Spleen (tissue), 11 donors: Measurements from ENCODE around the gene WSCD2. TPM values are rescaled to one million over a fixed set of nuclear protein-coding genes. Genes with fewer than 3 reads are reported as not detected.

ENCODE experiments used
- DNase-seq: peaks from one replicate; pipeline ENCODE4 v3.0.0-alpha.2; 2020
- H3K27ac ChIP-seq, 8 donors: fragments of 200-600 bp; sonication (generic) in 7 of 8; 1 replicate in 4 of 8; 2 replicates in 4 of 8; pipeline versions ENCODE4 v1.5.0 to v1.8.0; 2016 to 2021; ENCODE audit warnings: inconsistent platforms in 4 of 8, mild to moderate bottlenecking in 4 of 8, moderate library complexity in 1 of 8
- H3K27me3 ChIP-seq, 7 donors: fragments of 200-600 bp; sonication (generic) in 6 of 7; replicated peaks in 1 of 7; 1 replicate in 4 of 7; 2 replicates in 3 of 7; pipeline versions ENCODE4 v1.5.0 to v1.8.0; 2016 to 2021; ENCODE audit warnings: inconsistent platforms in 3 of 7, mild to moderate bottlenecking in 1 of 7
- H3K36me3 ChIP-seq, 6 donors: fragments of 200-600 bp; sonication (generic) in 5 of 6; 1 replicate in 4 of 6; 2 replicates in 2 of 6; pipeline versions ENCODE4 v1.5.0 to v1.8.0; 2016 to 2021; ENCODE audit warnings: inconsistent platforms in 2 of 6
- H3K4me1 ChIP-seq, 6 donors: fragments of 200-600 bp; sonication (generic) in 5 of 6; 1 replicate in 3 of 6; 2 replicates in 3 of 6; pipeline versions ENCODE4 v1.5.0 to v1.8.0; 2016 to 2021; ENCODE audit warnings: inconsistent platforms in 3 of 6
- H3K4me3 ChIP-seq, 8 donors: fragments of 200-600 bp; sonication (generic) in 7 of 8; 1 replicate in 4 of 8; 2 replicates in 4 of 8; pipeline versions ENCODE4 v1.5.0 to v1.8.0; 2016 to 2021; ENCODE audit warnings: inconsistent platforms in 4 of 8, mild to moderate bottlenecking in 4 of 8, moderate library complexity in 2 of 8
- H3K9me3 ChIP-seq, 8 donors: fragments of 200-600 bp; sonication (generic) in 7 of 8; 1 replicate in 4 of 8; 2 replicates in 4 of 8; pipeline versions ENCODE4 v1.5.0 to v1.8.0; 2016 to 2021; ENCODE audit warnings: inconsistent platforms in 4 of 8
- POLR2A ChIP-seq, 3 donors: fragments of 450-650 bp; IDR thresholded peaks; one replicate each; pipeline ENCODE4 v1.5.1; 2017; ENCODE audit warnings: antibody characterized with exemption in 3 of 3, mild to moderate bottlenecking in 1 of 3
- POLR2AphosphoS5 ChIP-seq, 3 donors: sonication (generic); formaldehyde crosslinking; IDR thresholded peaks; one replicate each; pipeline ENCODE4 v1.5.1; 2017; ENCODE audit warnings: antibody characterized with exemption in 3 of 3
- WGBS, 5 donors: extraction: QIAGEN DNeasy Blood & Tissue Kit in 3 of 5; methylation state at CpG; one replicate each; pipeline versions ENCODE4 v1.1.5 to v1.1.7; 2013 to 2018; 5-methylcytosine and 5-hydroxymethylcytosine counted together
- intact Hi-C: fragments of 100-400 bp; cut with DNase I; formaldehyde crosslinking; loops from one replicate; pipeline ENCODE4 v1.15.0; 2023; ENCODE audit warnings: low total_unique reads
- polyA plus RNA-seq, 3 donors: library from polyadenylated mRNA; stranded (reverse); fragments of 200-250 nt; gene quantifications; one replicate each; pipeline ENCODE4 v1.2.1, GENCODE V29; 2013
- total RNA-seq, 7 donors: library from RNA; depleted of rRNA in 3 of 7; stranded (reverse); fragments of >200 nt in 3 of 7; fragmentation: NEBNext Ultra II Directional in 4 of 7; extraction: Animal tissue kit (Norgen Biotek cat#: 25700) in 4 of 7; gene quantifications; one replicate each; pipeline versions ENCODE4 v1.1.0 to v1.2.1, GENCODE V29; 2016 to 2021
- TF ChIP-seq, protein P1 (sequence below), 11 experiments: fragments of 200-600 bp in 7 of 11; fragments of 450-650 bp in 4 of 11; sonication (generic) in 4 of 11; IDR thresholded peaks in 8 of 11; conservative IDR thresholded peaks in 3 of 11; 1 replicate in 7 of 11; 2 replicates in 4 of 11; pipeline versions ENCODE4 v1.4.0 to v1.8.0; 2016 to 2021; ENCODE audit warnings: antibody characterized with exemption in 11 of 11, inconsistent platforms in 4 of 11, mild to moderate bottlenecking in 1 of 11
- donor health status: healthy with polysubstance abuse.
- donor health status: DM: no; HTN: no; CAD: no; lungs with moderate emphysema.
- donor health status: DM: no; HTN: no; CAD: no.
- donor health status: Bipolar disorder and iron deficiency.
- donor health status: healthy.
- donor health status: DM: no; HTN: no; CAD: no.
- donor health status: DM: yes; HTN: yes; CAD: no.

Gene WSCD2
- total and polyA plus RNA-seq, 10 donors: 0.09 to 0.60 (median 0.23) TPM; not detected in 1

DNA sequence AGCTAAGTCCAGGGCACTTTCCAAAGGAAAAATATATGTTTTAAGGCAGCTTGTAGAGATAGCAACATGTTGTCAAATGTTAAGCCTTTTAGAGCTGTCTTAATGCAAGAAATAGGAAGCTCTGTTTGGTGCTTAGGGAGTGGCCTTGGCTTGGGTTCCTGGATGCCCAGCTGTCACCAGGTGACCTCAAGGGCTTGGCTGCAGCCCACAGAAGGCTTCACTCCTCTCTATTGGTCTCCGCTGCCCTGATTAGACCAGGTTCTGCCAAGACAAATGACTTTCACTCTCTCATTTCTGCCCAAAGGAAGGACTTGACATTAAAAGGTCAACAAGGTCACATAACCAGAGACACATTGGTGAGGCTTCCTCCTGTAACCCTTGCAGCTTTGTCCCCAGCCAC, 76.8 kb downstream of the WSCD2 start:
- H3K4me1 ChIP-seq: no peaks in the 10 kb centered on the region
- DNase-seq: no peak
- H3K27ac ChIP-seq: no peak overlapping the region
- H3K9me3 ChIP-seq: peaks cover 0 to 11% (median 3%) of the 10 kb centered on the region in 8 donors
- no peak for TF ChIP-seq POLR2AphosphoS5 (IDR thresholded peaks at IDR 0.05)
- TF ChIP-seq, protein P1, sequence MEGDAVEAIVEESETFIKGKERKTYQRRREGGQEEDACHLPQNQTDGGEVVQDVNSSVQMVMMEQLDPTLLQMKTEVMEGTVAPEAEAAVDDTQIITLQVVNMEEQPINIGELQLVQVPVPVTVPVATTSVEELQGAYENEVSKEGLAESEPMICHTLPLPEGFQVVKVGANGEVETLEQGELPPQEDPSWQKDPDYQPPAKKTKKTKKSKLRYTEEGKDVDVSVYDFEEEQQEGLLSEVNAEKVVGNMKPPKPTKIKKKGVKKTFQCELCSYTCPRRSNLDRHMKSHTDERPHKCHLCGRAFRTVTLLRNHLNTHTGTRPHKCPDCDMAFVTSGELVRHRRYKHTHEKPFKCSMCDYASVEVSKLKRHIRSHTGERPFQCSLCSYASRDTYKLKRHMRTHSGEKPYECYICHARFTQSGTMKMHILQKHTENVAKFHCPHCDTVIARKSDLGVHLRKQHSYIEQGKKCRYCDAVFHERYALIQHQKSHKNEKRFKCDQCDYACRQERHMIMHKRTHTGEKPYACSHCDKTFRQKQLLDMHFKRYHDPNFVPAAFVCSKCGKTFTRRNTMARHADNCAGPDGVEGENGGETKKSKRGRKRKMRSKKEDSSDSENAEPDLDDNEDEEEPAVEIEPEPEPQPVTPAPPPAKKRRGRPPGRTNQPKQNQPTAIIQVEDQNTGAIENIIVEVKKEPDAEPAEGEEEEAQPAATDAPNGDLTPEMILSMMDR (IDR thresholded peaks at IDR 0.05 in 8 of 11, conservative IDR thresholded peaks at IDR 0.05 in 3 of 11): no peak
- TF ChIP-seq POLR2A (IDR thresholded peaks at IDR 0.05): no peak
- H3K27me3 ChIP-seq: peaks cover 0 to 54% (median 0%) of the 10 kb centered on the region in 7 donors
- H3K4me3 ChIP-seq: no peak overlapping the region
- 75 to 89% (median 81%) methylated on average over 1 of the region's 1 CpG for WGBS, 5 donors
- no peaks in the 10 kb centered on the region for H3K36me3 ChIP-seq
- intact Hi-C loops: no loop called here

DNA sequence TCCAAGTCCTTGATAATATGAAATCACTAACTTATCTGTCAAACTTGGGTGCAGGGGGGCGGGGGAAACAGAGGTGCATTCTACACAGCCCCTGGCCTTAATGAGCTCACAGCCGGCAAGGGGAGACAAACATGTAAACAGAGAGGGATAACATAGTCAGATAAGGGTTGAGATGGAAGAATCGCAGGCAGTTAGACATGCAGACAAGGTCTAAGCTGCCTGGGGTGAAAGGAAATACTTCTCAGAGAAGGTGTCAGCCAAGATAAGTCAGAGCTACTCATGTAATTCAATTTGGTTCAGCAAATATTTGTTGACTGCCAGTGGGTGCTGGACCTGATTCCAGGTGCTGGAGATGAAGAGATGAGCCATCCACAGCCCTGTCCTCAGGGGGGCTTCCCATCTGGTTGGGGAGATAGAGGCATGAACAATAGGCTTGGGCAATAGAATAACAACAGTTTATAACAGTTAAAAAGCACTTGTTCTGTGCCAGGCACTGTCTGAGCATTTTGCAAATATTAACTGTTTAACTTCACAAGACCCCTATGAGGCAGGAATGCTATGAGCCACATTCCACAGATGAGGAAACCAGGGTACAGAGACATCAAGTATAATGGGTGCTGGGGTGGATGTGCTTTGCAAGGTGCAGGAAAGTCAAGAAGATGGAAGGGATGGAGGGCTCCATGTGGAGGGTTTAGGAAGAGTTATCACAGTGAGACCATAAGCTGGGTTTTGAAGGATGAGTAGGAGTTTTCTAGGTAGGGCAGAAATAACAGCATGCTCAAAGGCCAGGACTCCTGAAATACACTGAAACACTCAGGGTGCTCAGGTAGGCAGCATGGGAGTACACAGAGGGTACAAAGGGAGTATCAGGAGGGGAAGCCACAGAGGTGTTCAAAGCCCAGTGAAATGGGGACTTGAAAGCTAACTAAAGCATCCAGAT, 79.0 kb downstream of the WSCD2 start:
- 27 to 42% (median 36%) methylated on average over 3 of the region's 3 CpGs for WGBS, 5 donors
- Histone ChIP-seq H3K27me3 (peaks cover 0 to 47% (median 0%) of the 10 kb centered on the region in 7 donors), H3K27ac (no peak overlapping the region), H3K4me3 (no peak overlapping the region), H3K4me1 (no peaks in the 10 kb centered on the region), H3K36me3 (no peaks in the 10 kb centered on the region), H3K9me3 (peaks cover 0 to 9% (median 3%) of the 10 kb centered on the region in 8 donors)
- TF ChIP-seq, protein P1 (IDR thresholded peaks at IDR 0.05 in 8 of 11, conservative IDR thresholded peaks at IDR 0.05 in 3 of 11): no peak
- TF ChIP-seq POLR2A (IDR thresholded peaks at IDR 0.05): no peak
- TF ChIP-seq POLR2AphosphoS5 (IDR thresholded peaks at IDR 0.05): no peak
- intact Hi-C loops: no loop called here
- no peak for DNase-seq

DNA sequence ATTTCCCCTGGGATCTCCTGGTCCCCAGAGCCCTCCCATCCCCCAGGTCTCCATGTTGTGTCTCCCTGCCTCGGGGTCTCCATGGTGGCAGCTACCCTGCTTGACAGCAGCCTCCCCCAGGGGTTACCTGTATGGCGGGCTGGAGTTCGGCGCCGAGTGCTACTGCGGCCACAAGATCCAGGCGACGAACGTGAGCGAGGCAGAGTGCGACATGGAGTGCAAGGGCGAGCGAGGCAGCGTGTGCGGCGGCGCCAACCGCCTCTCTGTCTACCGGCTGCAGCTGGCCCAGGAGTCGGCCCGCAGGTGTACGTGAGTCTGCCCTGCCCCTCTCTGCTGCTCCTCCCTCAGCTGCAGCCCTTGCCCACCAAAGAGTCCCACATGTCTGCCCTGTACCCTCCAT, 80.9 kb downstream of the WSCD2 start:
- no peak for DNase-seq
- Histone ChIP-seq H3K4me1 (no peaks in the 10 kb centered on the region), H3K9me3 (no peaks in the 10 kb centered on the region), H3K27ac (no peak overlapping the region), H3K4me3 (no peak overlapping the region), H3K36me3 (no peaks in the 10 kb centered on the region), H3K27me3 (peaks cover 0 to 52% (median 0%) of the 10 kb centered on the region in 7 donors)
- TF ChIP-seq POLR2AphosphoS5 (IDR thresholded peaks at IDR 0.05) (no peak), POLR2A (IDR thresholded peaks at IDR 0.05) (no peak)
- intact Hi-C loops: no loop called here
- 80 to 94% (median 87%) methylated on average over 17 to 22 of the region's 22 CpGs for WGBS, 5 donors

DNA sequence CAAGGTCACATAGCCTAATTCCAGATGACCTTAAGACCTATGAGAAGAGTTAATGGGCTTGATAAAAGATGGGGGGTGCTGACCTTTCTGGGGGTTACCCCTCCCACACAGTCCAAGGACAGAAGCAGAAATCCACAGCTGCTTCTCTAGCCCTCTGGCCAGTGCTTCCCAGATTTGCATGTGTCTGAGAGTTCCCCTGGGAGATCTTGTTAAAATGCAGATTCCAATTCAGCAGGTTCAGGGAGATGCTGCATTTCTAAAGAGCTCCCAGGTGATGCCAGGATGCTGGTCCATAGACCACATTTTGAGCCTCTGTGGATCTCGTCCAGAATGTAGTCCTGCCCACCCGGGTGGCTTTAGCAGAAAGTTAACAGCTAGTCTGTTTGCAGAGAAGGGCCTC, 82.1 kb downstream of the WSCD2 start:
- H3K9me3 ChIP-seq: no peaks in the 10 kb centered on the region
- peaks cover 0 to 62% (median 0%) of the 10 kb centered on the region in 7 donors for H3K27me3 ChIP-seq
- no peak for DNase-seq
- no peak overlapping the region for H3K27ac ChIP-seq
- TF ChIP-seq POLR2A (IDR thresholded peaks at IDR 0.05) (no peak), POLR2AphosphoS5 (IDR thresholded peaks at IDR 0.05) (no peak)
- TF ChIP-seq, protein P1 (IDR thresholded peaks at IDR 0.05 in 8 of 11, conservative IDR thresholded peaks at IDR 0.05 in 3 of 11): no peak
- WGBS, 5 donors: 21 to 28% (median 26%) methylated on average over 2 of the region's 2 CpGs
- no peaks in the 10 kb centered on the region for H3K36me3 ChIP-seq
- no peaks in the 10 kb centered on the region for H3K4me1 ChIP-seq
- intact Hi-C loops: no loop called here
- no peak overlapping the region for H3K4me3 ChIP-seq
